ENCODE data around the gene SMOC1.

- TF ChIP-seq CTCF (IDR thresholded peaks at IDR 0.05), result no peak
- no peak for TF ChIP-seq POLR2A (IDR thresholded peaks at IDR 0.05)
Measured at GRCh38 chr14:69887740-69888657, 8.8 kb downstream of the SMOC1 start.

All from body of pancreas (tissue), 4 donors.